HCT116 (cell line): ENCODE measurements around the gene PRSS56. TPM values are rescaled to one million over a fixed set of nuclear protein-coding genes. Genes with fewer than 3 reads are reported as not detected.

Source experiments
- ATAC-seq: fragments of 200-7000 bp; cut with Tn5 transposase; 2 replicates; pipeline ENCODE4 v1.9.1; 2020; ENCODE audit warnings: mild to moderate bottlenecking, moderate library complexity
- BruUV-seq: library from RNA; stranded (reverse); fragments of 400-500 nt; replicated peaks from 2 replicates; lab custom pipeline; 2021; lab: Mats Ljungman, UMichigan
- CTCF ChIA-PET: fragments of 300-600 bp; sonication (Branson Sonifier 250); formaldehyde crosslinking; loops from one replicate; lab custom pipeline; 2021; ENCODE audit warnings: antibody characterized with exemption; lab: Charles Lee
- POLR2A ChIA-PET: fragments of 300-600, 350-600 bp; sonication (Branson Sonifier 250); formaldehyde crosslinking; loops from one replicate; lab custom pipeline; 2021; ENCODE audit warnings: antibody characterized with exemption; lab: Charles Lee
- RAD21 ChIA-PET, 2 experiments: fragments of 300-600 bp; sonication (Branson Sonifier 250); formaldehyde crosslinking; loops; one replicate each; lab custom pipeline; 2023; ENCODE audit warnings: low total read pairs in 2 of 2; ENCODE audit not compliant: uncharacterized antibody in 2 of 2, unreplicated experiment in 2 of 2, low non-redundant PET in 1 of 2; lab: Charles Lee
- DNase-seq: peaks from one replicate; pipeline ENCODE4 v3.0.0-alpha.2; 2010; ENCODE audit warnings: low read depth, low spot score
- H2AFZ ChIP-seq: fragments of 200-600 bp; shearing (Covaris generic), sonication (generic); 2 replicates; pipeline ENCODE4 v1.6.1; 2017; ENCODE audit warnings: low read depth, mixed run types, mixed read lengths, antibody characterized with exemption, low read length; ENCODE audit not compliant: poor library complexity, severe bottlenecking
- H3K27ac ChIP-seq: 2 replicates; pipeline ENCODE4 v1.5.1; 2012; ENCODE audit warnings: low read depth, low read length
- H3K27me3 ChIP-seq: fragments of 200-600 bp; sonication (generic); 2 replicates; pipeline ENCODE4 v1.6.1; 2016; ENCODE audit warnings: mixed run types, low read length, mixed read lengths; ENCODE audit not compliant: insufficient read depth
- H3K36me3 ChIP-seq, 2 experiments: fragments of 200-500 bp in 1 of 2; fragments of 200-600 bp in 1 of 2; sonication (Bioruptor generic) in 1 of 2; sonication (generic) in 1 of 2; 2 replicates each; pipeline versions ENCODE4 v1.5.1 to v1.6.1; 2014 to 2016; ENCODE audit warnings: low read length in 2 of 2, inconsistent platforms in 1 of 2, mixed read lengths in 1 of 2, mixed run types in 1 of 2; ENCODE audit not compliant: insufficient read depth in 2 of 2, control insufficient read depth in 1 of 2
- H3K4me1 ChIP-seq, 2 experiments: fragments of 200-600 bp in 1 of 2; sonication (generic) in 1 of 2; 2 replicates each; pipeline versions ENCODE4 v1.5.1 to v1.6.1; 2012 to 2017; ENCODE audit warnings: low read length in 2 of 2, inconsistent platforms in 1 of 2, mild to moderate bottlenecking in 1 of 2, mixed read lengths in 1 of 2, mixed run types in 1 of 2, moderate library complexity in 1 of 2; ENCODE audit not compliant: insufficient read depth in 2 of 2, control insufficient read depth in 1 of 2
- H3K4me2 ChIP-seq: fragments of 200-600 bp; sonication (generic); 2 replicates; pipeline ENCODE4 v1.6.1; 2017; ENCODE audit warnings: mixed run types, low read length, mixed read lengths
- H3K4me3 ChIP-seq, 2 experiments: fragments of 200-600 bp in 1 of 2; sonication (generic) in 1 of 2; replicated peaks in 1 of 2; 2 replicates each; pipeline ENCODE4 v1.5.1; 2011 to 2016; ENCODE audit warnings: low read length in 2 of 2, control low read depth in 1 of 2, low read depth in 1 of 2, mild to moderate bottlenecking in 1 of 2, mixed read lengths in 1 of 2, mixed run types in 1 of 2
- H3K79me2 ChIP-seq: fragments of 200-600 bp; sonication (generic); 2 replicates; pipeline ENCODE4 v1.6.1; 2017; ENCODE audit warnings: mild to moderate bottlenecking, mixed run types, low read length, moderate library complexity, mixed read lengths; ENCODE audit not compliant: insufficient read depth
- H3K9ac ChIP-seq: fragments of 200-600 bp; sonication (generic); 2 replicates; pipeline ENCODE4 v1.6.1; 2016; ENCODE audit warnings: low read length, mixed read lengths
- H3K9me2 ChIP-seq: fragments of 200-600 bp; sonication (generic), shearing (Covaris generic); 2 replicates; pipeline ENCODE4 v1.6.1; 2017; ENCODE audit warnings: mixed run types, mild to moderate bottlenecking, moderate library complexity; ENCODE audit not compliant: insufficient read depth
- H3K9me3 ChIP-seq, 2 experiments: fragments of 200-500 bp in 1 of 2; fragments of 200-600 bp in 1 of 2; sonication (Bioruptor generic) in 1 of 2; sonication (generic) in 1 of 2; 2 replicates each; pipeline ENCODE4 v1.6.1; 2014 to 2017; ENCODE audit warnings: low read length in 2 of 2, mixed read lengths in 2 of 2, inconsistent platforms in 1 of 2, low read depth in 1 of 2, mild to moderate bottlenecking in 1 of 2, mixed run types in 1 of 2, moderate library complexity in 1 of 2; ENCODE audit not compliant: control insufficient read depth in 1 of 2, insufficient read depth in 1 of 2
- H4K20me1 ChIP-seq: fragments of 200-600 bp; sonication (generic), shearing (Covaris generic); 2 replicates; pipeline ENCODE4 v1.6.1; 2017; ENCODE audit warnings: mixed run types, mild to moderate bottlenecking, moderate library complexity; ENCODE audit not compliant: insufficient read depth
- ATF3 ChIP-seq: IDR thresholded peaks from 2 replicates; pipeline ENCODE4 v1.6.1; 2012
- CBX3 ChIP-seq: IDR thresholded peaks from 2 replicates; pipeline ENCODE4 v1.6.1; 2012; ENCODE audit warnings: low read depth
- CEBPB ChIP-seq: IDR thresholded peaks from 2 replicates; pipeline ENCODE4 v1.6.1; 2012; ENCODE audit warnings: low read depth
- EGR1 ChIP-seq: IDR thresholded peaks from 2 replicates; pipeline ENCODE4 v1.6.1; 2012; ENCODE audit warnings: low read depth
- ELF1 ChIP-seq: IDR thresholded peaks from 2 replicates; pipeline ENCODE4 v1.6.1; 2012; ENCODE audit warnings: low read depth, borderline replicate concordance
- EZH2 ChIP-seq: fragments of 200-600 bp; sonication (generic); IDR thresholded peaks from 2 replicates; pipeline ENCODE4 v1.6.1; 2017; ENCODE audit warnings: antibody characterized with exemption, mixed run types
- FOSL1 ChIP-seq: IDR thresholded peaks from 2 replicates; pipeline ENCODE4 v1.6.1; 2012; ENCODE audit warnings: low read depth
- JUND ChIP-seq: IDR thresholded peaks from 2 replicates; pipeline ENCODE4 v1.6.1; 2012
- MAX ChIP-seq: IDR thresholded peaks from 2 replicates; pipeline ENCODE4 v1.6.1; 2012
- POLR2A ChIP-seq: IDR thresholded peaks from 2 replicates; pipeline ENCODE4 v1.7.0; 2011; ENCODE audit warnings: borderline replicate concordance; ENCODE audit not compliant: insufficient read depth, insufficient read length; ENCODE audit errors: extremely low read depth
- POLR2AphosphoS5 ChIP-seq: IDR thresholded peaks from 2 replicates; pipeline ENCODE4 v1.6.1; 2011; ENCODE audit warnings: mild to moderate bottlenecking, low read depth, low read length, moderate library complexity
- RAD21 ChIP-seq: IDR thresholded peaks from 2 replicates; pipeline ENCODE4 v1.6.1; 2012; ENCODE audit warnings: low read depth, mild to moderate bottlenecking
- REST ChIP-seq: IDR thresholded peaks from 2 replicates; pipeline ENCODE4 v1.6.1; 2012; ENCODE audit warnings: low read depth
- SIN3A ChIP-seq: IDR thresholded peaks from 2 replicates; pipeline ENCODE4 v1.6.1; 2012; ENCODE audit warnings: low read depth
- SP1 ChIP-seq: IDR thresholded peaks from 2 replicates; pipeline ENCODE4 v1.6.1; 2012; ENCODE audit warnings: low read depth
- SRF ChIP-seq: IDR thresholded peaks from 2 replicates; pipeline ENCODE4 v1.6.1; 2012; ENCODE audit warnings: low read depth
- YY1 ChIP-seq: IDR thresholded peaks from 2 replicates; pipeline ENCODE4 v1.6.1; 2011; ENCODE audit warnings: low read length, low read depth, moderate library complexity, mild to moderate bottlenecking; ENCODE audit not compliant: insufficient replicate concordance; ENCODE audit errors: extremely low read depth
- ZBTB33 ChIP-seq: IDR thresholded peaks from 2 replicates; pipeline ENCODE4 v1.6.1; 2011; ENCODE audit warnings: mild to moderate bottlenecking, low read length, moderate library complexity; ENCODE audit not compliant: insufficient replicate concordance; ENCODE audit errors: extremely low read depth
- ZFX ChIP-seq: fragments of 450-650 bp; IDR thresholded peaks from 2 replicates; pipeline ENCODE4 v1.6.1; 2017
- ZNF274 ChIP-seq: fragments of 200-500 bp; sonication (Bioruptor generic); IDR thresholded peaks from 2 replicates; pipeline ENCODE4 v1.6.1; 2014; ENCODE audit warnings: mild to moderate bottlenecking, low read depth, low read length, inconsistent platforms
- intact Hi-C: fragments of 100-400 bp; cut with micrococcal nuclease; formaldehyde crosslinking; loops from 2 replicates; pipeline ENCODE4 v1.10.0; 2022
- total RNA-seq: library from RNA; stranded (reverse); gene quantifications from one replicate; pipeline ENCODE4 v1.2.1, GENCODE V29; 2021; ENCODE audit not compliant: unreplicated experiment

PRSS56 gene
- total RNA-seq, 1 experiment from 2014 or later = not detected

- no peaks in the 10 kb centered on the region for H3K27me3 ChIP-seq
- intact Hi-C loops = loop anchor here (1.0 to 10.0 kb wide), 2 partner anchors 79 to 178 kb away; no protein-coding TSS in a partner anchor
- no peaks in the 10 kb centered on the region for H3K79me2 ChIP-seq
- POLR2A ChIA-PET = no interaction called here
- no peaks in the 10 kb centered on the region for H3K36me3 ChIP-seq
- ATAC-seq = no peak
- H3K9me3 ChIP-seq = no peaks in the 10 kb centered on the region
- no peak for DNase-seq
- RAD21 ChIA-PET = interaction anchor here in 1 of 2 experiments (0.7 kb wide), 1 partner anchor 76 kb away, joined by 3 read pairs; no protein-coding TSS in a partner anchor
- H3K4me2 ChIP-seq = peak overlapping the region; percentile 32; the same call in 1 of the 2 replicates
- H3K9ac ChIP-seq = no peak overlapping the region
- H3K4me1 ChIP-seq = peaks cover 0 to 6% of the 10 kb centered on the region in 2 experiments; a peak in 1 of 4 replicates
- no peak overlapping the region for H3K4me3 ChIP-seq
- H3K27ac ChIP-seq = no peak overlapping the region
- no peaks in the 10 kb centered on the region for H3K9me2 ChIP-seq
- no peaks in the 10 kb centered on the region for H4K20me1 ChIP-seq
- BruUV-seq = no TSS peak
- no peak overlapping the region for H2AFZ ChIP-seq
- CTCF ChIA-PET = interaction anchor here (0.7 to 1.0 kb wide), 2 partner anchors 76 to 78 kb away, joined by 3 to 5 read pairs; no protein-coding TSS in a partner anchor
- TF ChIP-seq MAX (no peak), FOSL1 (no peak), CEBPB (no peak), ATF3 (no peak), EGR1 (no peak), YY1 (no peak), ZFX (no peak), CBX3 (no peak), ZNF274 (no peak), ELF1 (no peak), SP1 (no peak), POLR2AphosphoS5 (no peak), JUND (no peak), RAD21 (no peak), EZH2 (no peak), REST (no peak), POLR2A (no peak), SRF (no peak), ZBTB33 (no peak), SIN3A (no peak)
- TF ChIP-seq, all 23 proteins: peak for 0
Measured at GRCh38 chr2:232522623-232523401, 2.6 kb downstream of the PRSS56 start.
